HG03196 (cell line): ENCODE measurements around the gene RAB42.
"Not testable (repeated sequence)": the region's sequence is repeated elsewhere in the genome, so short reads cannot be mapped to it uniquely, and the experiment has no call there.

Experiments
- ATAC-seq: cut with Tn5 transposase; IDR thresholded peaks from one replicate; pipeline ENCODE4 v1.9.1; 2021; ENCODE audit not compliant: unreplicated experiment

The RAB42 gene

DNA sequence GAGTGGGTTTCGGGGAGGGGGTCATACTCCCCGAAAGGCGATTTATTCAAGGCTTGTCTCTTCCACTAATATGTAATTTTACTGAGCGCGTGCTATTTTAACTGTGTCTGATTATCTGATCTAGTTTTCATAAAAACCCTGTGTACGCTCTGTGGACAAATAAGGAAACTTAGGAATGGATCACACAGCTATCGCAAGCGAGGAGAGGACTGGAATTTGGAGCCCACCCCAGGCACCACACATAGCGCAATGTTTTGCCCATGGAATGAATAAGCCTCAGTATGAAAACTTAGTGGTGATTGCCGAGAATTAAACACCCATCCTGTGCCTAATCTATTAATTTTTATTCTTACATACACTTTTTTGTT is 9.8 kb upstream of the RAB42 start:
- no peak for ATAC-seq

DNA sequence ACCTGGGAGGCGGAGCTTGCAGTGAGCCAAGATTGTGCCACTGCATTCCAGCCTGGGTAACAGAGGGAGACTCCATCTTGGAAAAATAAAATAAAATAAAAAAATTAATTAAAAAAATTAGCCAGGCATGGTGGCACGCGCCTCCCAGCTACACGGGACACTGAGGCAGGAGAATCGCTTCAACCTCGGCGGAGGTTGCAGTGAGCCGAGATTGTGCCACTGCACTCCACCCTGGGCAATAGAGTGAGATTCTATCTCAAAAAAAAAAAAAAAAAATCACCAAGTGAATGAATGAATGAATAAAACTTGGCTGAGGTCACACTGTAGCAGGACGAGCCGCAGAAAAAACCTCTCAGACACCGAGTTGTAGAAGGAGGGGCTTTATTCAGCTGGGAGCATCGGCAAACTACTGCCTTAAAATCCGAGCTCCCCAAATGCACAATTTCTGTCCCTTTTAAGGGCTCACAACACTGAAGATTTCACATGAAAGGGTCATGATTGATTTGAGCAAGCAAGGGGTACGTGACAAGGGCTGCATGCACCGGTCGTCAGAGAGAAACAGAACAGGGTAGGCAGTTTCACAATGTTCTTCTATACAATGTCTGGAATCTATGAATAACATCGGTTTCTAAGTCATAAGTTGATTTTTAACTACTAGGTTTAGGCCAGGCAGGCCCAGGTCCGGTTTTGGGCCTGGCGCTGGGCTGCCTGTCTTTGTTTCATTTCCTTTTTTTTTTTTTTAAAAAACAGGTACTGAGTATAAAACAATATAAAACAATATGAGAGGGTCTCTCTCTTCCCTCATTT is 5.3 kb upstream of the RAB42 start:
- not testable (repeated sequence) for ATAC-seq

- ATAC-seq, result no peak
These were observed 431 bp downstream of the RAB42 start for GRCh38 chr1:28592321-28593071.

DNA sequence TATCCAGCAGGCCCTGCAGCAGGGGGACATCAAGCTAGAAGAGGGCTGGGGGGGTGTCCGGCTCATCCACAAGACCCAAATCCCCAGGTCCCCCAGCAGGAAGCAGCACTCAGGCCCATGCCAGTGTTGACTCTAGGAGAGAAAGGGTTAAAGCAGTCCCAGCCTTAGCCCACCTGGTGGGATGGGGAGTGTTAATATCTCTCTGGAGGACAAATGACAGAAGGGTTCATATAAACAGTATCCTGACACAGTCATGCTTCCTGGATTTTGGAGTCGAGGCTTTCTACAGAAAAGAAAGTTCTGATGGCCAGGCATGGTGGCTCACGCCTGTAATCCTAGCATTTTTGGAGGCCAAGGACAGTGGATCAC is 1.9 kb downstream of the RAB42 start:
- ATAC-seq, result not testable (repeated sequence)

- ATAC-seq, result not testable (repeated sequence)
These were observed 2.8 kb downstream of the RAB42 start for GRCh38 chr1:28594686-28595411.

DNA sequence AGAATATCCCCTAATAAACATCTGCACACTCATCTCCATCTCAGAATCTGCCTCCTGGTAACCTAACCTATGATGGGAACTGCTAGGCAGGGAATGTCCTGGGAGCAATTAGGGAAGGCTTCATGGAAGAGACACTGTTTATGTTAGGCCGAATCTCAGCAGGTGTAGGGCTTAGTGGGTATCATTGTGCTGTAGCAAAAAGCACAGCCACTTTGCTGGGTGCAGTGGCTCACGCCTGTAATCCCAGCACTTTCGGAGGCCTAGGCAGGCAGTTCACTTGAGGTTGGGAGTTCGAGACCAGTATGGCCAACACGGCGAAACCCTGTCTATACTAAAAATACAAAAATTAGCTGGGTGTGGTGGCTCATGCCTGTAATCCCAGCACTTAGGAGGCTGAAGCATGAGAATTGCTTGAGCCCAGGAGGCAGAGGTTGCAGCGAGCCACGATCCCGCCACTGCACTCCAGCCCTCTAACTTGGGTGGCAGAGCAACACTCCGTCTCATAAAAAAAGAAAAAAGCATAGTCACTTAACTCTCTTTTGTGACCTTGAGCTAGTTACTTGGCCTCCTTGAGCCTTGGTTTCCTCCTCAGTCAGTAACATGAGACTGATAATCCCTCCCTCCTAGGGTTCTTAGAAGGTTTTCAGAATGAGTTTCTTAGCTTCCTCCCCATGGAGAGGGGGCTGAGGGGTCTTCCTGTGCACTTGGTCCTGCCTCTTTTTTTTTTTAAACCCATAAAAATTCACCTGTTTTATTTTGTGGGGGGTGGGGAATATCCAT is 3.5 kb downstream of the RAB42 start:
- ATAC-seq, result no peak

GRCh38 chr1:28596276-28596675 is 4.2 kb downstream of the RAB42 start:
- ATAC-seq, result not testable (repeated sequence)

GRCh38 chr1:28601696-28602095 is 9.6 kb downstream of the RAB42 start:
- no peak for ATAC-seq

DNA sequence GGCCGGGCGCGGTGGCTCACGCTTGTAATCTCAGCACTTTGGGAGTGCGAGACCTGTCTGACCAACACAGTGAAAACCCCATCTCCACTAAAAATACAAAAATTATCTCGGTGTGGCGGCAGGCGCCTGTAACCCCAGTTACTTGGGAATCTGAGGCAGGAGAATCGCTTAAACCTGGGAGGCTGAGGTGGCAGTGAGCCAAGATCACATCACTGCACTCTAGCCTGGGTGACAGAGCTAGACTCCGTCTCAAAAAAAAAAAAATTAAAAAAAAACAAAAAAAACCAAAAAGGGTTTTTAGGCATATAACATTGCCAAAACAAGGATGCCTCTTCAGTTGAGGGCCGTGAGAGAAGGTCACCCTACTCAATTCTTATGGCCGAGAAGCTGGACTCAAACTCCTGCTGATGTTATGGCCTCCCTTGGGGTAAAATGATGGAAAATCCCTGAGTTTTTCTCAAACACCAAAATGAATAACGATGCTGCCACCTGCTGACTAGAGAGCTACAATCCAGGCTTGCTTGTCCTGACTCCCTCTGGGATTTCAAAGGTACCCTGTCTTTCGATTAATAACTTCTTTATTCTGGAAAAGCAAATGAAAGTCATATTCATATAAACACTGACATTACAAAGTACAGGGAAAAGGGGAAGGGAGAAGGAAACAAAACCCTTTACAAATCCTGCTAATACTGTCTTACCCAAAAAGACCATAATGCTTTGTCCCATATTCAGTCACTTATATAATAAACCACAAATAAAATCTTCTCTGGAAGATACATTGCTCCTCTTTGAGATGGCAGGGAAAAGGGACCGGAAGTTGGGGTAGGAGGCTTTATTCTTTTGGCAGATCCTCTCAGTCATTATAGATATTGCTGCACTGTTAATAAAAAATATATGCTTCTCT is 10.7 kb downstream of the RAB42 start:
- ATAC-seq, result no peak

DNA sequence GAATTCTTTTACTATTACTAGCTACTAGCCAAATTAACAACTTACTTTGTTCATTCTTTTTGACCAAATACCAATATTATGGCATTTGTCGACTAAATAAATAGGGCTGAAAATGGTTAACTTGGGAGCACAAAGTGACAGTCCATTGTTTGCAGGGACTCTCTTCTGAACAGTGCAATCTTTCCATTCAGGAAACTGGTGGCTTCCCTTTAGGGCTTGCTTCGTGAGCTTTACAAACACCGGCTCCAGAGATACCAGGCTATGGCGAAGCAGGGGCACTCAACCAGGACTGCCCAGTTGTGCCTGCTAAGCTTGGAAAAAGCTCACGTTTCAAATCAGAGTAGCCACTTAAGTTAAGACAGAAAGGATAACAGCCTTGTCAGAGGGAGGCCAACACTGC is 12.3 kb downstream of the RAB42 start:
- no peak for ATAC-seq

GRCh38 chr1:28604962-28605361 is 12.9 kb downstream of the RAB42 start:
- no peak for ATAC-seq

GRCh38 chr1:28606771-28607170 is 14.7 kb downstream of the RAB42 start:
- no peak for ATAC-seq

DNA sequence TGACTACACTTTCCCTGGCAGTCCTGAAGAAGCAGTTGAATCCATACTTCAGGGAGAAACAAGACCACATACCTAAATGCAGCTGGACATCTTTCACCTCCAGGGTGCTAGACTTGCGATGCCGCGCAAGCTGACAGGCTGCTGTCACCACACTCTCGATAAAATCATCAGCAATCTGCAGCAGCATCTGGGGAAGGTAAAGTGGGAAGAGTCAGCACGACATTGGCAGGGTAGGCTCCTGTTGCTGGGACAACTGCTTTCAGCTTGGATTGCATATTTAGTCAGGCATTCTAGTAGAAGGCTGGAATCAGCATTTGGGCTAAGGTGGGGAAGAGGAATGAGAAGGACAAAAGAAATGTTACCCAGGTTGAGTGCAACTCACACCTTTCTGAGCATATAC is 21.1 kb downstream of the RAB42 start:
- no peak for ATAC-seq

- no peak for ATAC-seq
These were observed 39.6 kb downstream of the RAB42 start for GRCh38 chr1:28631713-28632112.

DNA sequence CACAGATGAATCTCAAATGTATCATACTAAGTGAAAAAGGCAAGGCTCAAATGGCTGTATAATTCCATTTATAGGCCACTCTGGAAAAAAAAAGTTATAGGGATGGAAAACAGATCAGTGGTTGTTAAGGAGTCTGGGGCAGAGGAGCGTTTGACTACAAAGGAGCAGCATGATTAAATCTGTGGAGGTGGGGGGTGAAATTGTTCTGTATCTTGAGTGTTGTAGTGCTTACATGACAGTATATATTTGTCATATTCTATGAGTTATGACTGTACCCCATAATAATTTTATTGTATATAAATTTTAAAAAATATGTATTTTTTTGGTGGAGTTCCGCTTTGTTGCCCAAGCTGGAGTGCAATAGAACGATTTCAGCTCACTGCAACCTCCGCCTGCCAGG is 40.5 kb downstream of the RAB42 start:
- ATAC-seq, result no peak

GRCh38 chr1:28640766-28641165 is 48.7 kb downstream of the RAB42 start:
- no peak for ATAC-seq

DNA sequence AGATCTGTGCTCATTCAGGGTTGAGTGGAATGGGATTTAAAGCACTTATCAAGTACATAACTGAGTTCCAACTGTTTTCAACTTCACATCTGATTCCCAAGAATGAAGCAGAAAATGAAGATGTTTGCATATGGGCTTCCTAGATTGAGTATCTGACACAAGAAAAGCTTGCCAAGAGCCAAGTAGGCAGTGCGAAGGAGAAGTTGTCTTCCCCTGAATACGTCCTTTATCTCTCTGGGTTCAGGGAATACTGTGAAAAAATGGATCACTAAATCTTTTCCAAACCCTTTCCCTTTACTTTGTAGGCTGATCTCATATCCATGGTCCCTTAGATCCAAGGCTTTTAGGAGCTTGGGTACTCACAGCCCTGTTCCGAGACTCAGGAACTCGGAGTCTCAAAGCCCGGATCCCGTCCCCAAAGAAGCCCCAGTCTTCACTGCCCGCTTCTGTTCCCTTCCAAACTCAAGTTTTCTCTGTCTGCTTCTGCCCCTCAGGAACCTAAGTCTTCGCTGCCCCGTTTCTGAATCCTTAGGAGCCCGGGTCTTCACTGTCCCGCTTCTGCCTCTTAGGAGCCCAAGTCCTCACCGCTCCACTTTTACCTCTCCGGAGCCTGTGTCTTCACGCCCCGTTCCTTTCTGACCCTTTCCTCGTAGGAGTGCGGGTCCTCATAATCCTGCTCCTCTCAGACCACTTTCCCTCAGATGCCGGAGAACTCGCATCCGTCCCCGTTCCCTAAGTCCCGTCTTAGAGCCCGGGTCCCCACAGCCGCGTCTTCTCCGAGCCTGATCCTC is 50.2 kb downstream of the RAB42 start:
- no peak for ATAC-seq

DNA sequence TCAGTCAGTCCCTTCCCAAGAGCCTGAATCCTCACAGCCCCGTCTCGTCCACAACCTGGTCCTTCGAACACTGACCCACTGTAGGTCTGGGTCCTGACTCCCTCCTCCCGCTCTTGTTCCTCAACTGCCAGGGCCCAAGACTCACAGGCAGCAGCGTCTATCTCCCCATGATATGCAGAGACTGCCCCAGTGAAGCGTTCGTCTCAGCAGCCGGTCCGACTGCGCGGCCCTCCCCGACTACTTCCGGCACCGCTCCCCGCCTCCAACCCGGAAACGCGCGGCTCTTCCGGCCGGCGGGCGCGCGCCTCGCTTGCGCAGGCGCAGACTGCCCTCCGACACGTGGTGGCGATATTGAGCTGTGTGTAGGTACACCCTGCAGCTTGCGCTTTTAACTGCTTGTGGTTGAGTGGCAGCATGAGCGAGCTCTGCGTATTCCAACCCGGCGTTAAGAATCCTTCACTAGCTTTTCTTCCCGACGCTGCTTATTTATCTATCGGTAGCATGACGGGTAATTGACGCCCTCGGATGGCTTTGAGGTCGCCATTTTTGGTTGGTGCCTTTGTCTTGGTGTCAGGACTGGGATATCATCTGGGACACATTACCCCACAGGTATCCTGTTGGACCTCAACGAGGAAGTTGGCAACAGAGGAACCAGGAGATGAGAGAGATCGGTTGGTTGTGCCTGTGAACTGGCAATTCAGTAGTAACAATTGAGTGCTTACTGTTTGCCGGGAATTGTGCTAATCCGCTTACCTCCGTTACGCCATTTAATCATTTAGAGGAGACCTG is 51.0 kb downstream of the RAB42 start, which contains the start of gene TAF12:
Gene TAF12 (minus strand): TSS at position 221 of the 789 bp plus-strand sequence. CDS start 20,986 bp downstream, outside the sequence.
- ATAC-seq, result peak; percentile 76
